Transverse colon (tissue), 4 donors: ENCODE measurements around the gene MRPS33. TPM values are rescaled to one million over a fixed set of nuclear protein-coding genes. Genes with fewer than 3 reads are reported as not detected.

Experiments used
- DNase-seq: peaks from one replicate; pipeline ENCODE4 v3.0.0-alpha.2; 2019
- H3K27ac ChIP-seq, 4 donors: fragments of 200-600 bp; sonication (generic); 2 replicates each; pipeline ENCODE4 v1.5.1; 2016 to 2018; ENCODE audit warnings: inconsistent platforms in 4 of 4
- H3K27me3 ChIP-seq: fragments of 200-600 bp; sonication (generic); 2 replicates; pipeline ENCODE4 v1.5.1; 2017; ENCODE audit warnings: inconsistent platforms
- H3K36me3 ChIP-seq, 4 donors: fragments of 200-600 bp; sonication (generic); 2 replicates each; pipeline ENCODE4 v1.5.1; 2017 to 2019; ENCODE audit warnings: inconsistent platforms in 4 of 4
- H3K4me1 ChIP-seq, 4 donors: fragments of 200-600 bp; sonication (generic); 2 replicates each; pipeline ENCODE4 v1.5.1; 2017 to 2020; ENCODE audit warnings: inconsistent platforms in 4 of 4
- H3K4me3 ChIP-seq, 4 donors: fragments of 200-600 bp; sonication (generic); 1 replicate in 1 of 4; 2 replicates in 3 of 4; pipeline versions ENCODE4 v1.5.1 to v1.6.1; 2017 to 2019; ENCODE audit warnings: inconsistent platforms in 4 of 4
- H3K9me3 ChIP-seq, 2 donors: fragments of 200-600 bp; sonication (generic); 2 replicates each; pipeline ENCODE4 v1.5.1; 2017 to 2019; ENCODE audit warnings: inconsistent platforms in 2 of 2
- CTCF ChIP-seq, 5 experiments: fragments of 200-600 bp in 3 of 5; fragments of 450-650 bp in 2 of 5; sonication (generic) in 3 of 5; IDR thresholded peaks; 1 replicate in 2 of 5; 2 replicates in 3 of 5; pipeline ENCODE4 v1.5.1; 2016 to 2017; ENCODE audit warnings: antibody characterized with exemption in 5 of 5, inconsistent platforms in 3 of 5, mild to moderate bottlenecking in 2 of 5, moderate library complexity in 1 of 5
- EP300 ChIP-seq: sonication (generic); formaldehyde crosslinking; IDR thresholded peaks from one replicate; pipeline ENCODE4 v1.6.1; 2017; ENCODE audit warnings: antibody characterized with exemption, low read depth
- POLR2A ChIP-seq: fragments of 450-650 bp; IDR thresholded peaks from one replicate; pipeline ENCODE4 v1.6.1; 2016; ENCODE audit warnings: antibody characterized with exemption, mild to moderate bottlenecking, moderate library complexity
- POLR2AphosphoS5 ChIP-seq, 3 donors: sonication (generic); formaldehyde crosslinking; IDR thresholded peaks; one replicate each; pipeline ENCODE4 v1.6.1; 2016; ENCODE audit warnings: antibody characterized with exemption in 3 of 3
- WGBS, 2 donors: methylation state at CpG; one replicate each; pipeline ENCODE4 v1.1.5; 2018; ENCODE audit warnings: low coverage in 1 of 2; 5-methylcytosine and 5-hydroxymethylcytosine counted together
- in situ Hi-C, 4 donors: fragments of 200-750 bp; cut with MboI; loops; one replicate each; pipeline versions ENCODE4 v1.15.0 to v1.15.1; 2017; ENCODE audit warnings: low sequenced_read_pairs in 3 of 4, low pct_ligation_motif_present in 1 of 4, low pct_unique_long_range_greater_than_20kb in 1 of 4
- intact Hi-C: fragments of 100-400 bp; cut with DNase I; formaldehyde crosslinking; loops from one replicate; pipeline ENCODE4 v1.15.1; 2023; ENCODE audit warnings: low total_unique reads
- total RNA-seq, 4 donors: library from RNA; depleted of rRNA; stranded (reverse); fragments of >200 nt; gene quantifications; one replicate each; pipeline ENCODE4 v1.1.0, GENCODE V29; 2016

MRPS33 gene
- total RNA-seq, 4 donors from 2014 or later: 0.60 to 37.1 (median 12.0) TPM

- Histone ChIP-seq H3K27me3 (peaks cover 4% of the 10 kb centered on the region), H3K27ac (no peak overlapping the region), H3K36me3 (no peaks in the 10 kb centered on the region), H3K9me3 (peaks cover 7% of the 10 kb centered on the region in 2 donors), H3K4me1 (no peaks in the 10 kb centered on the region), H3K4me3 (no peak overlapping the region)
- intact Hi-C loops: no loop called here
- in situ Hi-C loops: no loop called here
- 74 to 83% methylated on average over 2 to 4 of the region's 4 CpGs for WGBS, 2 donors
- no peak for TF ChIP-seq POLR2AphosphoS5 (IDR thresholded peaks at IDR 0.05)
- peak in 4 of 5 experiments; percentile 16 to 20 (median 18) for TF ChIP-seq CTCF (IDR thresholded peaks at IDR 0.05)
- no peak for DNase-seq
These were observed 30.9 kb downstream of the MRPS33 start for GRCh38 chr7:140983802-140984201.

GRCh38 chr7:140982508-140982907 lies 32.2 kb downstream of the MRPS33 start:
- Histone ChIP-seq H3K36me3 (no peaks in the 10 kb centered on the region), H3K4me1 (no peaks in the 10 kb centered on the region), H3K9me3 (peaks cover 7% of the 10 kb centered on the region in 2 donors), H3K4me3 (no peak overlapping the region), H3K27ac (no peak overlapping the region), H3K27me3 (peaks cover 4% of the 10 kb centered on the region)
- intact Hi-C loops: no loop called here
- in situ Hi-C loops: no loop called here
- TF ChIP-seq POLR2A (no peak), EP300 (no peak), CTCF (IDR thresholded peaks at IDR 0.05) (no peak), POLR2AphosphoS5 (IDR thresholded peaks at IDR 0.05) (no peak)
- WGBS, 2 donors: 18 to 26% methylated on average over 2 of the region's 2 CpGs
- no peak for DNase-seq

- intact Hi-C loops: no loop called here
- WGBS, 2 donors: 32 to 44% methylated on average over 2 of the region's 2 CpGs
These were observed 32.8 kb downstream of the MRPS33 start for GRCh38 chr7:140981951-140982350.

GRCh38 chr7:140977741-140978140 lies 37.0 kb downstream of the MRPS33 start:
- Histone ChIP-seq H3K9me3 (no peaks in the 10 kb centered on the region), H3K36me3 (no peaks in the 10 kb centered on the region), H3K27ac (no peak overlapping the region), H3K4me1 (peaks cover 0 to 4% (median 1%) of the 10 kb centered on the region in 4 donors), H3K4me3 (no peak overlapping the region), H3K27me3 (peaks cover 4% of the 10 kb centered on the region)
- no peak for DNase-seq
- TF ChIP-seq POLR2A (no peak), EP300 (no peak), POLR2AphosphoS5 (IDR thresholded peaks at IDR 0.05) (no peak), CTCF (IDR thresholded peaks at IDR 0.05) (no peak)
- intact Hi-C loops: no loop called here
- in situ Hi-C loops: no loop called here
- WGBS, 2 donors: 82 to 87% methylated on average over 1 of the region's 1 CpG

More at GRCh38 chr7:140981951-140982350, 32.8 kb downstream of the MRPS33 start:
- H3K27me3 ChIP-seq: peaks cover 4% of the 10 kb centered on the region
- no peak for DNase-seq
- TF ChIP-seq CTCF (IDR thresholded peaks at IDR 0.05) (no peak), EP300 (no peak), POLR2A (no peak), POLR2AphosphoS5 (IDR thresholded peaks at IDR 0.05) (no peak)
- H3K36me3 ChIP-seq: no peaks in the 10 kb centered on the region
- H3K9me3 ChIP-seq: peaks cover 7% of the 10 kb centered on the region in 2 donors
- H3K4me1 ChIP-seq: no peaks in the 10 kb centered on the region
- in situ Hi-C loops: no loop called here
- no peak overlapping the region for H3K4me3 ChIP-seq
- H3K27ac ChIP-seq: no peak overlapping the region
